D721Med (cell line): ENCODE data around the gene TAF9B.
A peak's percentile ranks its signal among the peaks of the same experiment; 100 is the strongest.

Experiments used
- DNase-seq: peaks from one replicate; pipeline ENCODE4 v3.0.0; 2011; ENCODE audit warnings: low spot score; ENCODE audit not compliant: insufficient read length
- FAIRE-seq: peaks from 2 replicates; lab custom pipeline; 2011; peaks lifted over from hg19 to GRCh38; lab: Jason Lieb, UNC
- TF ChIP-seq, protein P1 (sequence below): IDR thresholded peaks from 2 replicates; pipeline ENCODE4 v1.5.1; 2012; ENCODE audit warnings: mild to moderate bottlenecking, control low read depth; ENCODE audit not compliant: insufficient read depth; ENCODE audit errors: missing control alignments

TAF9B gene

DNA sequence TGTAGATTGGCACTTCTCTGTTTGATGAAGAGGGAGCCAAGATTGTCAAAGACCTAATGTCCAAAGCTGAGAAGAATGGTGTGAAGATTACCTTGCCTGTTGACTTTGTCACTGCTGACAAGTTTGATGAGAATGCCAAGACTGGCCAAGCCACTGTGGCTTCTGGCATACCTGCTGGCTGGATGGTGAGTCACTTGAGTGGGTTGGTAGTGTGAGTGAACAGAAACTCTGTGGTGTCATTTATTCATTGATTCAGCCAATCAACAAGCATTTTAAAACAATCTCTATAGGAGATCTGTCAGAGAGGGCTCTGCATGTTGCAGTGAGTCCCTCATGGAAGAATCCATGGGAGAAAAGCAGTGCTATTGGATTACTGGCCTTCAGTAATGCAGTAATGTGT, 16.3 kb downstream of the TAF9B start:
- FAIRE-seq = no peak
- no peak for DNase-seq
- TF ChIP-seq, protein P1, sequence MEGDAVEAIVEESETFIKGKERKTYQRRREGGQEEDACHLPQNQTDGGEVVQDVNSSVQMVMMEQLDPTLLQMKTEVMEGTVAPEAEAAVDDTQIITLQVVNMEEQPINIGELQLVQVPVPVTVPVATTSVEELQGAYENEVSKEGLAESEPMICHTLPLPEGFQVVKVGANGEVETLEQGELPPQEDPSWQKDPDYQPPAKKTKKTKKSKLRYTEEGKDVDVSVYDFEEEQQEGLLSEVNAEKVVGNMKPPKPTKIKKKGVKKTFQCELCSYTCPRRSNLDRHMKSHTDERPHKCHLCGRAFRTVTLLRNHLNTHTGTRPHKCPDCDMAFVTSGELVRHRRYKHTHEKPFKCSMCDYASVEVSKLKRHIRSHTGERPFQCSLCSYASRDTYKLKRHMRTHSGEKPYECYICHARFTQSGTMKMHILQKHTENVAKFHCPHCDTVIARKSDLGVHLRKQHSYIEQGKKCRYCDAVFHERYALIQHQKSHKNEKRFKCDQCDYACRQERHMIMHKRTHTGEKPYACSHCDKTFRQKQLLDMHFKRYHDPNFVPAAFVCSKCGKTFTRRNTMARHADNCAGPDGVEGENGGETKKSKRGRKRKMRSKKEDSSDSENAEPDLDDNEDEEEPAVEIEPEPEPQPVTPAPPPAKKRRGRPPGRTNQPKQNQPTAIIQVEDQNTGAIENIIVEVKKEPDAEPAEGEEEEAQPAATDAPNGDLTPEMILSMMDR = no peak

DNA sequence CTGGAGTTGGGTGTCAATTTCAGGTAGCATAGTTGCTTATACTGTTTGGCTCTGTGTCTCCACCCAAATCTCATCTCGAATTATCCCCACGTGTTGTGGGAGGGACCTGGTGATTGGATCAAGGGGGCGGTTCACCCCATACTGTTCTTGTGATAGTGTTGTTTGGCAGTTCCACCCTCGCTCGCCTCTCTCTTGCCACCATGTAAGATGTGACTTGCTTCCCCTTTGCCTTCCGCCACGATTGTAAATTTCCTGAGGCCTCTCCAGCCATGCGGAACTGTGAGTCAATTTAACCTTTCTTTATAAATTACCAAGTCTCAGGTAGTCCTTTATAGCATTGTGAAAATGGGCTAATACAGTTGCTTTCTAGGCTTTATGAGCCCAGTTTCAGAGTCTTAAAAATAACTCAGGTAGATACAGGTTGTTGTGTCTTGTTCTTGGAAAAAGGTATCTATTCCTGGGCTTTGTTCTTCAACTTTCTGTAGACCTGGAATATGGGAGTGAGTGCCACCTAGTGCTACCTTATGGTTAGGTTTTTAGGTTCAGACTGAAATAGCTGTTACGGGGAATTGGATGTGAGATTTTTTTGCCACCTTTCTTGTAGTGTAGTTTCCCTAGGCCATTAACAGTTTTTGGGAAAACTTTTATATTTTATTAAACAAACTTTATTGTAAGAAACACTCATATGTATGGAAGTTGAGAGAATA, 19.8 kb downstream of the TAF9B start:
- TF ChIP-seq, protein P1 = peak; percentile 15
- no peak for FAIRE-seq
- DNase-seq = no peak

DNA sequence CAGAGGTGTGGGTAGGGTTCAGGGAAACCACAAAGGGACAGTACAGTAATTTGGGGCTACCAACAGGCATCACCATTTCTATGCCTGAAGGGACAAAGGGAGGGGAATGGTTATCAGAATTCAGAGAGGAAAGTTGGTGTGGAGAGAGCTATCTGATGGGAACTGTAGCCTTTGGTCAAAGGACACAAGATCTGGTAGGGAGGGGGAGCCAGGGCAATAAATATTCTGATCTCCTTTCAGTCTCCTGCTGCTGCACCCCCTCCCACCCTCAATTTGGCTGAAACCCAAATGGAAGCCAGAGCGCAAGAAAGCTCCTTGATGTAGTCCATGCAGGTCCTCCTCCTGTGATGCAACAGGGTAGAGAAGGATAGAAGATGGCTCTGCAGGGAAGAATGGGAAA, 20.8 kb downstream of the TAF9B start:
- FAIRE-seq (no peak), DNase-seq (no peak)
- TF ChIP-seq, protein P1 = no peak

DNA sequence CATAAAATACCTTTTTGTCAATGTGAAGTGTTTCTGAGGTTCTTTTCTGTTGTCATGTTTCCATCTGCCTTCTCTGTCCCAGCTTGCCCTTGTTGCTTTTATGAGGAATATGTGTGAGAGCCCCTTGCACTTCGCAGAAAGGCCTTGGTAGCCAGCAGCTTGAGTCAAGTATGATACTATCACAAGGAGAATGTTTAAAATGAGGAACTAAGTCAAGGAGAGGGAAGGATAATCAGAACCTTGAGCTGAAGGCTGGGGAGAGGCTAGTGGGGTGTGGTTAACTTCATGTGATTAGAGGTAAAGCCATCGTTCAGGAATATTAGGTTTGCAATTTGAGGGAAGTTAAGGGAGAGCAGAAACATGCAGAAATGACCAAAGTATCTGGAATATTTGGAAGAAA, 22.7 kb downstream of the TAF9B start:
- TF ChIP-seq, protein P1 = no peak
- FAIRE-seq (no peak), DNase-seq (no peak)

DNA sequence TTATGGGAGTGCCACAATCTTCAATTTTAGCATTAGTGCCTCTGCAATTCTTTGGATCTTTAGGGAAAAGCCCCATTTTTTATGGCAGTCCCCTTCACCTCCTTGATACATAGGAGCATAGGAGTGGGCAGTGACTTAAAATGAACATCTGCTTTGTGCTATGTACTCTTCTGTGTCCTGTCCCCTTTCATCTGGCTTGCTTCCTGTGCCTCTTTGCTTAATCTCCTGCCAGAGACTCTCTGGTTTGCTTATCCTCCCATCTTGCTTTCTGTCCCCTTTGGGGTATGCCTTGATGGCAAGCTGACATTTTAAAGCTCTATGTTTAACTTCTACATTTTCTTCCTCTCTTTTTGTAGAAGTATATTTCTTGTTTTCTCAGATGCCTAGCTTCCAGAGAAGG, 23.1 kb downstream of the TAF9B start:
- no peak for FAIRE-seq
- TF ChIP-seq, protein P1 = no peak

DNA sequence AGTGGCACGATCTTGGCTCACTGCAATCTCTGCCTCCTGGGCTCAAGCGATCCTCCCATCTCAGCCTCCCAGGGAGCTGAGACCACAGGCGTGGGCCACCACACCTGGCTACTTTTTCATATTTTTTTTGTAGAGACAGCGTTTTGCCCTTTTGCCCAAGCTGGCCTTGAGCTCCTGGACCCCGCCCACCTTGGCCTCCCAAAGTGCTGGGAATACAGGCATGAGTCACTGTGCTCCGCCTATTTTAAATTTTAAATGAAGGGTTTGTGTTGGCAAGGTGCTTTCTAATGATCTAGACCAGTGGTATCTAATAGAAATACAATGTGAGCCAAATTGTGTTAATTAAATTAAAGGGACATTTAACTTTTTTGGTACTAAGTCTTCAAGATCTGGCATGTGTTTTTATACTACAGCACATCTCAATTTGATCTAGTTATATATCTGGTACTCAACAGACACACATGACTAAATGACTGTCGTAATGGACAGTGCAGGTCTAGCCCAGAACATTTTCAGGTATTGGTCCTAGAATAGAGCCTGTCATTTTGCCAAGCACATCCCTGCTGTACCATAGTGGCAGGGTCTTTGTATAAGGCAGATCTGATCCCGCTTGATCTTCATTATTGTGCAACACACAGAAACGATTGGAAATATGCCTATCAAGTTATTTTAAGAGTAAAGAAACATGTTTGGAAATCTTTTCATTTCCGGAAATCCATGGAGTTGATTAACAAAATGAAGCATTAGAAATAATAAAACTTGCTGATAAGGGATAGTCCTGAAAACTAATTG, 28.1 kb downstream of the TAF9B start:
- DNase-seq (no peak), FAIRE-seq (peak; percentile 70)
- TF ChIP-seq, protein P1 = no peak

More for the DNA sequence above, 23.1 kb downstream of the TAF9B start:
- no peak for DNase-seq

DNA sequence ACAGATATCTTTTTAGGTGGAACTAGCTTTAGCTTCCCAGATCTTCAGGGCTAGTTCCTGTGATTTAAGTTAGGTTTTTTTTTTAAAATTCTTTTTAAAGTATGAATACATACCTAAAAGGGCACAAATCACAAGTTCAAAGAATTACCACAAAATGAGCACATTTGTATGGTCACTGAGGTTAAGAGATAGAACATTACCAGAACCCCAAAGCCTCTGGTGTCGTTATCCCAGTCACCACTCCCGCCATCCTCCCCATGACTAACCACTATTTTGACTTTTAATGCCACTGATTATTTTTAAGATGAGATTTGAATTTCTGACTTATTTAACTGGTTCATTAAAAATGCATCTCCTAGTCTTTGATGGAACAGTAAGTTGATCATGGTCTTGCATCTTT, 30.0 kb downstream of the TAF9B start:
- no peak for FAIRE-seq

More for the DNA sequence above, 30.0 kb downstream of the TAF9B start:
- TF ChIP-seq, protein P1 = no peak
- DNase-seq = no peak
